Endothelial cell of umbilical vein (primary cell): ENCODE measurements around the gene TGM4. TPM values are rescaled to one million over a fixed set of nuclear protein-coding genes. Genes with fewer than 3 reads are reported as not detected.
A peak's percentile ranks its signal among the peaks of the same experiment; 100 is the strongest.

ENCODE experiments used
- BruUV-seq: library from RNA; stranded (reverse); fragments of 400-500 nt; replicated peaks from 2 replicates; lab custom pipeline; 2021; lab: Mats Ljungman, UMichigan
- CTCF ChIA-PET: fragments of 300-600, 350-600 bp; sonication (Branson Sonifier 250); formaldehyde crosslinking; loops from one replicate; lab custom pipeline; 2021; ENCODE audit warnings: antibody characterized with exemption, inconsistent platforms; lab: Charles Lee
- POLR2A ChIA-PET: fragments of 300-600, 350-600 bp; sonication (Branson Sonifier 250); formaldehyde crosslinking; loops from one replicate; lab custom pipeline; 2021; ENCODE audit warnings: antibody characterized with exemption, inconsistent platforms; lab: Charles Lee
- DNase-seq: peaks from one replicate; pipeline ENCODE4 v3.0.0-alpha.2; 2011; ENCODE audit warnings: low read depth, low spot score
- FAIRE-seq: peaks from 2 replicates; lab custom pipeline; 2011; peaks lifted over from hg19 to GRCh38; lab: Jason Lieb, UNC
- H2AFZ ChIP-seq: 2 replicates; pipeline ENCODE4 v1.6.0; 2012; ENCODE audit warnings: low read depth, low read length, control low read depth, inconsistent platforms
- H3K27ac ChIP-seq: 2 replicates; pipeline ENCODE4 v1.5.1; 2011; ENCODE audit warnings: low read depth, mild to moderate bottlenecking, control low read depth, low read length, moderate library complexity; ENCODE audit not compliant: insufficient read depth
- H3K27me3 ChIP-seq, 2 experiments: 2 replicates each; pipeline versions ENCODE4 v1.6.0 to v1.6.1; 2011; ENCODE audit warnings: low read length in 2 of 2, mixed read lengths in 1 of 2; ENCODE audit not compliant: control insufficient read depth in 2 of 2, insufficient read depth in 2 of 2
- H3K36me3 ChIP-seq, 2 experiments: 2 replicates in 1 of 2; 3 replicates in 1 of 2; pipeline ENCODE4 v1.5.1; 2011; ENCODE audit warnings: low read length in 2 of 2, mild to moderate bottlenecking in 1 of 2, moderate library complexity in 1 of 2; ENCODE audit not compliant: control insufficient read depth in 2 of 2, insufficient read depth in 2 of 2; ENCODE audit errors: extremely low read depth in 1 of 2
- H3K4me1 ChIP-seq: 3 replicates; pipeline ENCODE4 v1.5.1; 2011; ENCODE audit warnings: mild to moderate bottlenecking, low read length; ENCODE audit not compliant: control insufficient read depth, insufficient read depth; ENCODE audit errors: extremely low read depth
- H3K4me2 ChIP-seq: 2 replicates; pipeline ENCODE4 v1.6.1; 2011; ENCODE audit warnings: low read length, control low read depth, mixed read lengths; ENCODE audit not compliant: insufficient read depth
- H3K4me3 ChIP-seq, 3 experiments: fragments of 200-600 bp in 1 of 3; sonication (generic), shearing (Covaris generic) in 1 of 3; replicated peaks in 1 of 3; 2 replicates each; pipeline ENCODE4 v1.5.1; 2011 to 2016; ENCODE audit warnings: control low read depth in 3 of 3, low read length in 3 of 3, mild to moderate bottlenecking in 2 of 3, inconsistent platforms in 1 of 3, low read depth in 1 of 3, moderate library complexity in 1 of 3; ENCODE audit not compliant: insufficient read depth in 1 of 3
- H3K79me2 ChIP-seq: 2 replicates; pipeline ENCODE4 v1.6.0; 2012; ENCODE audit warnings: low read length, inconsistent platforms; ENCODE audit not compliant: control insufficient read depth, insufficient read depth
- H3K9ac ChIP-seq: replicated peaks from 2 replicates; pipeline ENCODE3; 2011; ENCODE audit warnings: low read length, control low read depth; ENCODE audit not compliant: insufficient read depth; ENCODE audit errors: extremely low read depth
- H3K9me1 ChIP-seq: replicated peaks from 3 replicates; pipeline ENCODE4 v1.6.0; 2011; ENCODE audit warnings: mild to moderate bottlenecking, low read length; ENCODE audit not compliant: control insufficient read depth, insufficient read depth; ENCODE audit errors: extremely low read depth
- H3K9me3 ChIP-seq: replicated peaks from 2 replicates; pipeline ENCODE4 v1.5.1; 2012; ENCODE audit warnings: low read length, inconsistent platforms; ENCODE audit not compliant: control insufficient read depth, insufficient read depth
- H4K20me1 ChIP-seq: replicated peaks from 2 replicates; pipeline ENCODE3; 2011; ENCODE audit warnings: mild to moderate bottlenecking, low read length; ENCODE audit not compliant: control insufficient read depth, insufficient read depth; ENCODE audit errors: extremely low read depth
- EZH2 ChIP-seq: IDR thresholded peaks from 2 replicates; pipeline ENCODE4 v1.6.1; 2012; ENCODE audit warnings: borderline replicate concordance, low read depth, mild to moderate bottlenecking, moderate library complexity, low read length, inconsistent platforms; ENCODE audit not compliant: severe bottlenecking
- FOS ChIP-seq: IDR thresholded peaks from 2 replicates; pipeline ENCODE4 v1.6.1; 2011; ENCODE audit warnings: mild to moderate bottlenecking, low read length, moderate library complexity, borderline replicate concordance; ENCODE audit not compliant: insufficient read depth
- GATA2 ChIP-seq: IDR thresholded peaks from 2 replicates; pipeline ENCODE4 v1.7.0; 2011; ENCODE audit warnings: low read depth, mild to moderate bottlenecking, moderate library complexity, mixed read lengths, low read length; ENCODE audit not compliant: insufficient read length, insufficient read depth
- JUN ChIP-seq: IDR thresholded peaks from 2 replicates; pipeline ENCODE4 v1.6.1; 2011; ENCODE audit warnings: borderline replicate concordance, low read depth; ENCODE audit not compliant: insufficient read length, insufficient read depth
- MAX ChIP-seq: IDR thresholded peaks from 2 replicates; pipeline ENCODE4 v1.6.1; 2011; ENCODE audit not compliant: insufficient read depth, insufficient read length
- MYC ChIP-seq: IDR thresholded peaks from one replicate; pipeline ENCODE4 v1.6.1; 2011; ENCODE audit warnings: mild to moderate bottlenecking, low read depth, low read length
- POLR2A ChIP-seq: IDR thresholded peaks from 2 replicates; pipeline ENCODE4 v1.6.1; 2012; ENCODE audit warnings: low read depth, mild to moderate bottlenecking, control low read depth, low read length
- POLR2AphosphoS5 ChIP-seq: IDR thresholded peaks from 2 replicates; pipeline ENCODE4 v1.6.1; 2012; ENCODE audit warnings: low read depth, mild to moderate bottlenecking, control low read depth, low read length, moderate library complexity; ENCODE audit not compliant: insufficient read depth
- dilution Hi-C: fragments of 300-500 bp; cut with MboI; formaldehyde crosslinking; loops from one replicate; pipeline ENCODE4 v1.15.0; 2019; ENCODE audit warnings: low sequenced_read_pairs; ENCODE audit not compliant: extremely low pct_ligation_motif_present
- intact Hi-C: fragments of 100-400 bp; cut with micrococcal nuclease; formaldehyde crosslinking; loops from one replicate; pipeline ENCODE4 v1.10.0; 2022
- polyA plus RNA-seq, 4 experiments: library from polyadenylated mRNA; depleted of rRNA in 3 of 4; stranded (reverse) in 3 of 4; unstranded in 1 of 4; fragments of >200 nt; gene quantifications; 2 replicates each; pipeline versions ENCODE4 v1.2.1 to v1.2.3, GENCODE V29; 2011 to 2012; ENCODE audit warnings: missing spikeins in 1 of 4
- total RNA-seq: library from RNA; stranded (reverse); gene quantifications from 2 replicates; pipeline ENCODE4 v1.2.3, GENCODE V29; 2021

Gene TGM4
- total and polyA plus RNA-seq, 2 donors (not counting 3 experiments of a cell fraction or from before 2014, with no cell fraction given): 0.11 to 0.24 TPM

- H3K4me1 ChIP-seq: peaks cover 14% of the 10 kb centered on the region
- no peaks in the 10 kb centered on the region for H3K79me2 ChIP-seq
- DNase-seq: no peak
- TF ChIP-seq MAX (no peak), GATA2 (no peak), MYC (no peak), FOS (no peak), EZH2 (no peak), JUN (no peak), POLR2A (no peak), POLR2AphosphoS5 (no peak)
- no peaks in the 10 kb centered on the region for H3K27me3 ChIP-seq
- FAIRE-seq: no peak
- peak overlapping the region; percentile 65 for H3K27ac ChIP-seq
- H3K4me2 ChIP-seq: no peak overlapping the region
- H3K9me1 ChIP-seq: no peaks in the 10 kb centered on the region
- intact Hi-C loops (loop anchor here (2.0 kb wide), 1 partner anchor 43 kb away; no protein-coding TSS in a partner anchor), dilution Hi-C loops (no loop called here)
- CTCF ChIA-PET: interaction anchor here (1.7 kb wide), 1 partner anchor 44 kb away, joined by 5 read pairs; the partner anchor contains the start of genes EXOSC7 and ZDHHC3
- POLR2A ChIA-PET: no interaction called here
- H4K20me1 ChIP-seq: no peaks in the 10 kb centered on the region
- H3K4me3 ChIP-seq: no peak overlapping the region
- no peak overlapping the region for H2AFZ ChIP-seq
- H3K36me3 ChIP-seq: peaks cover 0 to 22% of the 10 kb centered on the region in 2 experiments
- BruUV-seq: no TSS peak
- H3K9me3 ChIP-seq: no peaks in the 10 kb centered on the region
- H3K9ac ChIP-seq: no peak overlapping the region
These were observed 57.9 kb downstream of the TGM4 start for GRCh38 chr3:44932271-44932670.
